ENCODE data around the gene GNL1. TPM values are rescaled to one million over a fixed set of nuclear protein-coding genes. Genes with fewer than 3 reads are reported as not detected.

GNL1 gene
- total and polyA plus RNA-seq, 9 of the 15 experiments (the other 6 are each of a cell fraction or from before 2014, with no cell fraction given) = 0.73 to 112 (median 58.0) TPM

DNA sequence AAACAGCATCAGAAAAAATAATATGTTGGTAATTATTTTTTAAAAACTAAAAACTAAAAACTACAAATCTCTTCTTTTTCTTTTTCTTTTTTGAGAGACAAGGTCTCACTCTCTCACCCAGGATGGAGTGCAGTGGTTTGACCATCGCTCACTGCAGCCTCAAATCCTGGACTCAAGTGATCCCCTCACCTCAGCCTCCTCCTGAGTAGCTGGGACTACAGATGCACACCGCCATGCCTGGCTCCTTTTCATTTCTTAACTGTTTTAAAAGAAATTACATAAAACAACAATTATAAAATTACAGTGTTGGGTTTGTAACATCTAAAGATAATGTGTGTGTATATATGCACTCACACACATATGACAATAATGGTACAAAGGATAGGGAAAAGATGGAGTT is 42.8 kb downstream of the GNL1 start (continued):
- TF ChIP-seq NCOA4 (IDR thresholded peaks at IDR 0.05; ENCODE audit: partially characterized antibody) = no peak
- no peak for TF ChIP-seq CREB5 (CRISPR knock-in tag; IDR thresholded peaks at IDR 0.05)
- no peak for TF ChIP-seq POLR2AphosphoS2 (IDR thresholded peaks at IDR 0.05; ENCODE audit: low read length)
- TF ChIP-seq HDAC8 (tag; IDR thresholded peaks at IDR 0.05) = no peak
- no peak for TF ChIP-seq GABPB2 (CRISPR knock-in tag; conservative IDR thresholded peaks at IDR 0.05)
- no peak for TF ChIP-seq ATF7 (IDR thresholded peaks at IDR 0.05)
- TF ChIP-seq ZNF133 (CRISPR knock-in tag; IDR thresholded peaks at IDR 0.05) = no peak
- TF ChIP-seq, protein P1, sequence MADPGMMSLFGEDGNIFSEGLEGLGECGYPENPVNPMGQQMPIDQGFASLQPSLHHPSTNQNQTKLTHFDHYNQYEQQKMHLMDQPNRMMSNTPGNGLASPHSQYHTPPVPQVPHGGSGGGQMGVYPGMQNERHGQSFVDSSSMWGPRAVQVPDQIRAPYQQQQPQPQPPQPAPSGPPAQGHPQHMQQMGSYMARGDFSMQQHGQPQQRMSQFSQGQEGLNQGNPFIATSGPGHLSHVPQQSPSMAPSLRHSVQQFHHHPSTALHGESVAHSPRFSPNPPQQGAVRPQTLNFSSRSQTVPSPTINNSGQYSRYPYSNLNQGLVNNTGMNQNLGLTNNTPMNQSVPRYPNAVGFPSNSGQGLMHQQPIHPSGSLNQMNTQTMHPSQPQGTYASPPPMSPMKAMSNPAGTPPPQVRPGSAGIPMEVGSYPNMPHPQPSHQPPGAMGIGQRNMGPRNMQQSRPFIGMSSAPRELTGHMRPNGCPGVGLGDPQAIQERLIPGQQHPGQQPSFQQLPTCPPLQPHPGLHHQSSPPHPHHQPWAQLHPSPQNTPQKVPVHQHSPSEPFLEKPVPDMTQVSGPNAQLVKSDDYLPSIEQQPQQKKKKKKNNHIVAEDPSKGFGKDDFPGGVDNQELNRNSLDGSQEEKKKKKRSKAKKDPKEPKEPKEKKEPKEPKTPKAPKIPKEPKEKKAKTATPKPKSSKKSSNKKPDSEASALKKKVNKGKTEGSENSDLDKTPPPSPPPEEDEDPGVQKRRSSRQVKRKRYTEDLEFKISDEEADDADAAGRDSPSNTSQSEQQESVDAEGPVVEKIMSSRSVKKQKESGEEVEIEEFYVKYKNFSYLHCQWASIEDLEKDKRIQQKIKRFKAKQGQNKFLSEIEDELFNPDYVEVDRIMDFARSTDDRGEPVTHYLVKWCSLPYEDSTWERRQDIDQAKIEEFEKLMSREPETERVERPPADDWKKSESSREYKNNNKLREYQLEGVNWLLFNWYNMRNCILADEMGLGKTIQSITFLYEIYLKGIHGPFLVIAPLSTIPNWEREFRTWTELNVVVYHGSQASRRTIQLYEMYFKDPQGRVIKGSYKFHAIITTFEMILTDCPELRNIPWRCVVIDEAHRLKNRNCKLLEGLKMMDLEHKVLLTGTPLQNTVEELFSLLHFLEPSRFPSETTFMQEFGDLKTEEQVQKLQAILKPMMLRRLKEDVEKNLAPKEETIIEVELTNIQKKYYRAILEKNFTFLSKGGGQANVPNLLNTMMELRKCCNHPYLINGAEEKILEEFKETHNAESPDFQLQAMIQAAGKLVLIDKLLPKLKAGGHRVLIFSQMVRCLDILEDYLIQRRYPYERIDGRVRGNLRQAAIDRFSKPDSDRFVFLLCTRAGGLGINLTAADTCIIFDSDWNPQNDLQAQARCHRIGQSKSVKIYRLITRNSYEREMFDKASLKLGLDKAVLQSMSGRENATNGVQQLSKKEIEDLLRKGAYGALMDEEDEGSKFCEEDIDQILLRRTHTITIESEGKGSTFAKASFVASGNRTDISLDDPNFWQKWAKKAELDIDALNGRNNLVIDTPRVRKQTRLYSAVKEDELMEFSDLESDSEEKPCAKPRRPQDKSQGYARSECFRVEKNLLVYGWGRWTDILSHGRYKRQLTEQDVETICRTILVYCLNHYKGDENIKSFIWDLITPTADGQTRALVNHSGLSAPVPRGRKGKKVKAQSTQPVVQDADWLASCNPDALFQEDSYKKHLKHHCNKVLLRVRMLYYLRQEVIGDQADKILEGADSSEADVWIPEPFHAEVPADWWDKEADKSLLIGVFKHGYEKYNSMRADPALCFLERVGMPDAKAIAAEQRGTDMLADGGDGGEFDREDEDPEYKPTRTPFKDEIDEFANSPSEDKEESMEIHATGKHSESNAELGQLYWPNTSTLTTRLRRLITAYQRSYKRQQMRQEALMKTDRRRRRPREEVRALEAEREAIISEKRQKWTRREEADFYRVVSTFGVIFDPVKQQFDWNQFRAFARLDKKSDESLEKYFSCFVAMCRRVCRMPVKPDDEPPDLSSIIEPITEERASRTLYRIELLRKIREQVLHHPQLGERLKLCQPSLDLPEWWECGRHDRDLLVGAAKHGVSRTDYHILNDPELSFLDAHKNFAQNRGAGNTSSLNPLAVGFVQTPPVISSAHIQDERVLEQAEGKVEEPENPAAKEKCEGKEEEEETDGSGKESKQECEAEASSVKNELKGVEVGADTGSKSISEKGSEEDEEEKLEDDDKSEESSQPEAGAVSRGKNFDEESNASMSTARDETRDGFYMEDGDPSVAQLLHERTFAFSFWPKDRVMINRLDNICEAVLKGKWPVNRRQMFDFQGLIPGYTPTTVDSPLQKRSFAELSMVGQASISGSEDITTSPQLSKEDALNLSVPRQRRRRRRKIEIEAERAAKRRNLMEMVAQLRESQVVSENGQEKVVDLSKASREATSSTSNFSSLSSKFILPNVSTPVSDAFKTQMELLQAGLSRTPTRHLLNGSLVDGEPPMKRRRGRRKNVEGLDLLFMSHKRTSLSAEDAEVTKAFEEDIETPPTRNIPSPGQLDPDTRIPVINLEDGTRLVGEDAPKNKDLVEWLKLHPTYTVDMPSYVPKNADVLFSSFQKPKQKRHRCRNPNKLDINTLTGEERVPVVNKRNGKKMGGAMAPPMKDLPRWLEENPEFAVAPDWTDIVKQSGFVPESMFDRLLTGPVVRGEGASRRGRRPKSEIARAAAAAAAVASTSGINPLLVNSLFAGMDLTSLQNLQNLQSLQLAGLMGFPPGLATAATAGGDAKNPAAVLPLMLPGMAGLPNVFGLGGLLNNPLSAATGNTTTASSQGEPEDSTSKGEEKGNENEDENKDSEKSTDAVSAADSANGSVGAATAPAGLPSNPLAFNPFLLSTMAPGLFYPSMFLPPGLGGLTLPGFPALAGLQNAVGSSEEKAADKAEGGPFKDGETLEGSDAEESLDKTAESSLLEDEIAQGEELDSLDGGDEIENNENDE (IDR thresholded peaks at IDR 0.05; ENCODE audit: low read depth, low read length) = no peak

Data from K562 (cell line).